Measurements from ENCODE around the gene FMO5. TPM values are rescaled to one million over a fixed set of nuclear protein-coding genes. Genes with fewer than 3 reads are reported as not detected.

Gene FMO5
- total and polyA plus RNA-seq, 2 experiments from 2014 or later, result 0.73 to 0.84 TPM

- TF ChIP-seq ZNF331 (CRISPR knock-in tag; IDR thresholded peaks at IDR 0.05; ENCODE audit: low read depth), result no peak
- TF ChIP-seq POLR2AphosphoS5 (IDR thresholded peaks at IDR 0.05; ENCODE audit: low read depth), result no peak
- TF ChIP-seq NANOG (IDR thresholded peaks at IDR 0.05; ENCODE audit: borderline replicate concordance), result no peak
- no peak for TF ChIP-seq CREB1 (CRISPR knock-in tag; IDR thresholded peaks at IDR 0.05; ENCODE audit: low read depth)
- no peak for TF ChIP-seq STAT1 (IDR thresholded peaks at IDR 0.05; ENCODE audit: unreplicated experiment)
These were observed 9.6 kb downstream of the FMO5 start (continued) for GRCh38 chr1:147215540-147215916.

- H3K27me3 ChIP-seq (ENCODE audit: insufficient read depth), result no peaks in the 10 kb centered on the region
- H3K4me1 Mint-ChIP-seq, result no peaks in the 10 kb centered on the region
- H3F3A ChIP-seq (replicated peaks; ENCODE audit: low read depth), result no peaks in the 10 kb centered on the region
- no peaks in the 10 kb centered on the region for H3K4me1 ChIP-seq (ENCODE audit: insufficient read depth)
- no peaks in the 10 kb centered on the region for H3K9me3 Mint-ChIP-seq
- no peak overlapping the region for H2AFZ ChIP-seq
- no peak overlapping the region for H3K27ac Mint-ChIP-seq
- H3K4me3 Mint-ChIP-seq, result no peak overlapping the region
- no peak for ATAC-seq
- no peak overlapping the region for H3K27ac ChIP-seq (ENCODE audit: low read depth)
- H3K4me3 ChIP-seq, result no peak overlapping the region
- H4K20me1 ChIP-seq (replicated peaks; ENCODE audit: insufficient read depth), result no peaks in the 10 kb centered on the region
- no peak for DNase-seq (ENCODE audit: low spot score)
- H3K36me3 Mint-ChIP-seq (ENCODE audit: low read depth), result no peaks in the 10 kb centered on the region
- no peaks in the 10 kb centered on the region for H3K79me2 ChIP-seq (replicated peaks; ENCODE audit: insufficient read depth)
- no peak overlapping the region for H3K4me2 ChIP-seq
- H3K9me2 ChIP-seq (ENCODE audit: insufficient read depth), result 0 out of 2 replicates have a peak, but pooled peaks cover 3% of the 10 kb centered on the region
- no peaks in the 10 kb centered on the region for H3K27me3 Mint-ChIP-seq (ENCODE audit: insufficient read depth, low read depth, poor library complexity)
- no peaks in the 10 kb centered on the region for H3K36me3 ChIP-seq (ENCODE audit: insufficient read depth)
- TF ChIP-seq, protein P1, sequence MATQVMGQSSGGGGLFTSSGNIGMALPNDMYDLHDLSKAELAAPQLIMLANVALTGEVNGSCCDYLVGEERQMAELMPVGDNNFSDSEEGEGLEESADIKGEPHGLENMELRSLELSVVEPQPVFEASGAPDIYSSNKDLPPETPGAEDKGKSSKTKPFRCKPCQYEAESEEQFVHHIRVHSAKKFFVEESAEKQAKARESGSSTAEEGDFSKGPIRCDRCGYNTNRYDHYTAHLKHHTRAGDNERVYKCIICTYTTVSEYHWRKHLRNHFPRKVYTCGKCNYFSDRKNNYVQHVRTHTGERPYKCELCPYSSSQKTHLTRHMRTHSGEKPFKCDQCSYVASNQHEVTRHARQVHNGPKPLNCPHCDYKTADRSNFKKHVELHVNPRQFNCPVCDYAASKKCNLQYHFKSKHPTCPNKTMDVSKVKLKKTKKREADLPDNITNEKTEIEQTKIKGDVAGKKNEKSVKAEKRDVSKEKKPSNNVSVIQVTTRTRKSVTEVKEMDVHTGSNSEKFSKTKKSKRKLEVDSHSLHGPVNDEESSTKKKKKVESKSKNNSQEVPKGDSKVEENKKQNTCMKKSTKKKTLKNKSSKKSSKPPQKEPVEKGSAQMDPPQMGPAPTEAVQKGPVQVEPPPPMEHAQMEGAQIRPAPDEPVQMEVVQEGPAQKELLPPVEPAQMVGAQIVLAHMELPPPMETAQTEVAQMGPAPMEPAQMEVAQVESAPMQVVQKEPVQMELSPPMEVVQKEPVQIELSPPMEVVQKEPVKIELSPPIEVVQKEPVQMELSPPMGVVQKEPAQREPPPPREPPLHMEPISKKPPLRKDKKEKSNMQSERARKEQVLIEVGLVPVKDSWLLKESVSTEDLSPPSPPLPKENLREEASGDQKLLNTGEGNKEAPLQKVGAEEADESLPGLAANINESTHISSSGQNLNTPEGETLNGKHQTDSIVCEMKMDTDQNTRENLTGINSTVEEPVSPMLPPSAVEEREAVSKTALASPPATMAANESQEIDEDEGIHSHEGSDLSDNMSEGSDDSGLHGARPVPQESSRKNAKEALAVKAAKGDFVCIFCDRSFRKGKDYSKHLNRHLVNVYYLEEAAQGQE (IDR thresholded peaks at IDR 0.05; ENCODE audit: unreplicated experiment), result no peak
- TF ChIP-seq CREB1 (CRISPR knock-in tag; IDR thresholded peaks at IDR 0.05; ENCODE audit: low read depth) (no peak), EZH2 (IDR thresholded peaks at IDR 0.05; ENCODE audit: low read depth, unreplicated experiment) (no peak), STAT1 (IDR thresholded peaks at IDR 0.05; ENCODE audit: unreplicated experiment) (no peak), ZNF331 (CRISPR knock-in tag; IDR thresholded peaks at IDR 0.05; ENCODE audit: low read depth) (no peak), ETS1 (IDR thresholded peaks at IDR 0.05) (no peak), JUNB (IDR thresholded peaks at IDR 0.05; ENCODE audit: unreplicated experiment) (no peak), EZH2phosphoT487 (IDR thresholded peaks at IDR 0.05; ENCODE audit: unreplicated experiment) (no peak), POLR2AphosphoS5 (IDR thresholded peaks at IDR 0.05; ENCODE audit: low read depth) (no peak), NANOG (IDR thresholded peaks at IDR 0.05; ENCODE audit: borderline replicate concordance) (no peak), ZNF114 (CRISPR knock-in tag; IDR thresholded peaks at IDR 0.05) (no peak)
- TF ChIP-seq, protein P2, sequence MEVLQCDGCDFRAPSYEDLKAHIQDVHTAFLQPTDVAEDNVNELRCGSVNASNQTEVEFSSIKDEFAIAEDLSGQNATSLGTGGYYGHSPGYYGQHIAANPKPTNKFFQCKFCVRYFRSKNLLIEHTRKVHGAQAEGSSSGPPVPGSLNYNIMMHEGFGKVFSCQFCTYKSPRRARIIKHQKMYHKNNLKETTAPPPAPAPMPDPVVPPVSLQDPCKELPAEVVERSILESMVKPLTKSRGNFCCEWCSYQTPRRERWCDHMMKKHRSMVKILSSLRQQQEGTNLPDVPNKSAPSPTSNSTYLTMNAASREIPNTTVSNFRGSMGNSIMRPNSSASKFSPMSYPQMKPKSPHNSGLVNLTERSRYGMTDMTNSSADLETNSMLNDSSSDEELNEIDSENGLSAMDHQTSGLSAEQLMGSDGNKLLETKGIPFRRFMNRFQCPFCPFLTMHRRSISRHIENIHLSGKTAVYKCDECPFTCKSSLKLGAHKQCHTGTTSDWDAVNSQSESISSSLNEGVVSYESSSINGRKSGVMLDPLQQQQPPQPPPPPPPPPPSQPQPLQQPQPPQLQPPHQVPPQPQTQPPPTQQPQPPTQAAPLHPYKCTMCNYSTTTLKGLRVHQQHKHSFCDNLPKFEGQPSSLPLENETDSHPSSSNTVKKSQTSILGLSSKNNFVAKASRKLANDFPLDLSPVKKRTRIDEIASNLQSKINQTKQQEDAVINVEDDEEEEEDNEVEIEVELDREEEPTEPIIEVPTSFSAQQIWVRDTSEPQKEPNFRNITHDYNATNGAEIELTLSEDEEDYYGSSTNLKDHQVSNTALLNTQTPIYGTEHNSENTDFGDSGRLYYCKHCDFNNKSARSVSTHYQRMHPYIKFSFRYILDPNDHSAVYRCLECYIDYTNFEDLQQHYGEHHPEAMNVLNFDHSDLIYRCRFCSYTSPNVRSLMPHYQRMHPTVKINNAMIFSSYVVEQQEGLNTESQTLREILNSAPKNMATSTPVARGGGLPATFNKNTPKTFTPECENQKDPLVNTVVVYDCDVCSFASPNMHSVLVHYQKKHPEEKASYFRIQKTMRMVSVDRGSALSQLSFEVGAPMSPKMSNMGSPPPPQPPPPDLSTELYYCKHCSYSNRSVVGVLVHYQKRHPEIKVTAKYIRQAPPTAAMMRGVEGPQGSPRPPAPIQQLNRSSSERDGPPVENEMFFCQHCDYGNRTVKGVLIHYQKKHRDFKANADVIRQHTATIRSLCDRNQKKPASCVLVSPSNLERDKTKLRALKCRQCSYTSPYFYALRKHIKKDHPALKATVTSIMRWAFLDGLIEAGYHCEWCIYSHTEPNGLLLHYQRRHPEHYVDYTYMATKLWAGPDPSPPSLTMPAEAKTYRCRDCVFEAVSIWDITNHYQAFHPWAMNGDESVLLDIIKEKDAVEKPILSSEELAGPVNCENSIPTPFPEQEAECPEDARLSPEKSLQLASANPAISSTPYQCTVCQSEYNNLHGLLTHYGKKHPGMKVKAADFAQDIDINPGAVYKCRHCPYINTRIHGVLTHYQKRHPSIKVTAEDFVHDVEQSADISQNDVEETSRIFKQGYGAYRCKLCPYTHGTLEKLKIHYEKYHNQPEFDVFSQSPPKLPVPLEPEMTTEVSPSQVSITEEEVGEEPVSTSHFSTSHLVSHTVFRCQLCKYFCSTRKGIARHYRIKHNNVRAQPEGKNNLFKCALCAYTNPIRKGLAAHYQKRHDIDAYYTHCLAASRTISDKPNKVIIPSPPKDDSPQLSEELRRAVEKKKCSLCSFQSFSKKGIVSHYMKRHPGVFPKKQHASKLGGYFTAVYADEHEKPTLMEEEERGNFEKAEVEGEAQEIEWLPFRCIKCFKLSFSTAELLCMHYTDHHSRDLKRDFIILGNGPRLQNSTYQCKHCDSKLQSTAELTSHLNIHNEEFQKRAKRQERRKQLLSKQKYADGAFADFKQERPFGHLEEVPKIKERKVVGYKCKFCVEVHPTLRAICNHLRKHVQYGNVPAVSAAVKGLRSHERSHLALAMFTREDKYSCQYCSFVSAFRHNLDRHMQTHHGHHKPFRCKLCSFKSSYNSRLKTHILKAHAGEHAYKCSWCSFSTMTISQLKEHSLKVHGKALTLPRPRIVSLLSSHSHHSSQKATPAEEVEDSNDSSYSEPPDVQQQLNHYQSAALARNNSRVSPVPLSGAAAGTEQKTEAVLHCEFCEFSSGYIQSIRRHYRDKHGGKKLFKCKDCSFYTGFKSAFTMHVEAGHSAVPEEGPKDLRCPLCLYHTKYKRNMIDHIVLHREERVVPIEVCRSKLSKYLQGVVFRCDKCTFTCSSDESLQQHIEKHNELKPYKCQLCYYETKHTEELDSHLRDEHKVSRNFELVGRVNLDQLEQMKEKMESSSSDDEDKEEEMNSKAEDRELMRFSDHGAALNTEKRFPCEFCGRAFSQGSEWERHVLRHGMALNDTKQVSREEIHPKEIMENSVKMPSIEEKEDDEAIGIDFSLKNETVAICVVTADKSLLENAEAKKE (CRISPR knock-in tag; IDR thresholded peaks at IDR 0.05), result no peak
These were observed 10.1 kb downstream of the FMO5 start for GRCh38 chr1:147214842-147215539.

Measured in GM23338 (cell line).